H1 (cell line): ENCODE results near the gene TUBB4B. TPM values are rescaled to one million over a fixed set of nuclear protein-coding genes. Genes with fewer than 3 reads are reported as not detected.

Experiments
- CTBP2 ChIP-seq: IDR thresholded peaks from 2 replicates; pipeline ENCODE4 v1.7.0; 2011; ENCODE audit warnings: borderline replicate concordance, mild to moderate bottlenecking, moderate library complexity, mixed read lengths, low read length; ENCODE audit not compliant: insufficient read depth, insufficient read length
- EP300 ChIP-seq, 2 experiments: IDR thresholded peaks; 1 replicate in 1 of 2; 2 replicates in 1 of 2; pipeline ENCODE4 v1.6.1; 2011 to 2012; ENCODE audit warnings: low read depth in 2 of 2, low read length in 2 of 2, mild to moderate bottlenecking in 2 of 2, borderline replicate concordance in 1 of 2, inconsistent platforms in 1 of 2, moderate library complexity in 1 of 2
- RNF2 ChIP-seq: fragments of 200-900, 300-1000 bp; sonication (generic); IDR thresholded peaks from 2 replicates; pipeline ENCODE4 v1.7.1; 2016; ENCODE audit warnings: borderline replicate concordance, low read depth, mild to moderate bottlenecking, antibody characterized with exemption, low read length; ENCODE audit not compliant: poor library complexity, severe bottlenecking; ENCODE audit errors: missing control alignments
- polyA plus RNA-seq, 7 experiments: library from polyadenylated mRNA; depleted of rRNA in 3 of 7; stranded (reverse) in 5 of 7; unstranded in 2 of 7; fragments of >200 nt in 5 of 7; fragments of 200-250 nt in 2 of 7; gene quantifications; 1 replicate in 5 of 7; 2 replicates in 1 of 7; 4 replicates in 1 of 7; pipeline versions ENCODE4 v1.2.1 to v1.2.3, GENCODE V29; 2011 to 2013; ENCODE audit warnings: missing spikeins in 2 of 7, mixed read lengths in 2 of 7
- total RNA-seq: library from RNA; stranded (reverse); fragmentation: NEBNext Ultra II Directional; extraction: Animal tissue kit (Norgen Biotek cat#: 25700); gene quantifications from 2 replicates; pipeline ENCODE4 v1.2.1, GENCODE V29; 2021

Gene TUBB4B
- total and polyA plus RNA-seq, 2 of the 8 experiments (the other 6 are each of a cell fraction or from before 2014, with no cell fraction given): 280 to 307 TPM

- no peak for TF ChIP-seq CTBP2
- no peak for TF ChIP-seq RNF2
- no peak for TF ChIP-seq EP300 (IDR thresholded peaks at IDR 0.05; ENCODE audit: borderline replicate concordance in 1 of 2, low read depth in 2 of 2, low read length in 2 of 2)
Measured at GRCh38 chr9:137214620-137215019, 26.5 kb upstream of the TUBB4B start (continued).
